ENCODE measurements around the gene SLC27A5.

DNA sequence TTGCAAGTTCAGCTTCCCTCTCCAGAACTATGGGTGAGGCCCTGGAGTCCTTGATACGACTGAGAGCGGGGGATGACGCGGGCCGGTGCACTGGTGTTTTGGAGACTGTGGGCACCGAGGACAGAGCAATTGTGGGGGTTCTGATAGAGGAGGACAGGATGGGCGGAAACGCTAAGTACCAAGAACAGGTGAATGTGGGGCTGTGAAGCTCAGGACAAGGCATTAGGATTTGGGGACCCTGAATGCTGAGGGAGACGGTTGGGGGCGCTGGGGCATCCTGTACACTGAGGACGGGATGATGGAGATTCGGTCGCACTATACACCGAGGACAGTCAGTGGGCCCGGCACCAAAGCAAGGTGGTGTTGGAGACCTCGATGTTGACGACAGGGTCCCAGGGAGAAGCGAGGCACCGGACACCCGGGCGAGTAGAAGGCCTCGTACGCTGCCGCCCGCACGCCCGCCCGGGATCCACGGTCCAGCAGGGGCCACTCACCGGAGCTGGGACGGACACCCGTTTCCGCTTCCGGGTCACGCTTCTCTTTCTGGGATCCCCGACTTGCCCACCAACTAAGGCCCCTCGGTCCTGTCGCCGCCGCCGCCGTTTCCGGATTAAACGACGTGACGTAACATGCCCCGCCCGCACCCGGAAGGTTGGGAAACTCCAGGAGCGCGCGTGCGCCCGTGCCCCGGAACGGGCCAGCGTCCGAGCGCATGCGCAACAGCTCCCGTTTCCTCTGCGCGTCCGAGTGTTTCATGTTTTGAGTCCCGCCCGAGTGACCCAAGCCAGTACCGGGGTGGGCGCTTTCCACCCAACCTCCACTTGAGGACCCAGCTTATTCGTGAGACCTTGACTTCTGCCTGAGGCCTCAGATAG is 42.9 kb upstream of the SLC27A5 start, which contains the start of gene CHMP2A:
- TF ChIP-seq POLR2AphosphoS5 (IDR thresholded peaks at IDR 0.05; ENCODE audit: borderline replicate concordance, low read depth, low read length) = peak; percentile 97
- TF ChIP-seq EZH2 (IDR thresholded peaks at IDR 0.05) = no peak
